IPS-18a (cell line): Measurements from ENCODE around the gene MTARC1.

Experiments
- H3K27ac ChIP-seq: one replicate; pipeline ENCODE4 v1.5.1; 2013; ENCODE audit warnings: low read length
- H3K27me3 ChIP-seq: one replicate; pipeline ENCODE4 v1.6.1; 2013; ENCODE audit warnings: mild to moderate bottlenecking, low read length; ENCODE audit not compliant: control insufficient read depth, insufficient read depth
- H3K36me3 ChIP-seq: one replicate; pipeline ENCODE4 v1.6.1; 2013; ENCODE audit warnings: low read depth, low read length; ENCODE audit not compliant: control insufficient read depth
- H3K4me1 ChIP-seq: one replicate; pipeline ENCODE4 v1.6.1; 2013; ENCODE audit warnings: low read depth, low read length; ENCODE audit not compliant: control insufficient read depth
- H3K4me3 ChIP-seq: one replicate; pipeline ENCODE4 v1.5.1; 2013; ENCODE audit warnings: low read length
- H3K9ac ChIP-seq: one replicate; pipeline ENCODE4 v1.6.1; 2013; ENCODE audit warnings: mild to moderate bottlenecking, low read length, moderate library complexity
- H3K9me3 ChIP-seq: one replicate; pipeline ENCODE4 v1.6.1; 2013; ENCODE audit warnings: low read depth, low read length; ENCODE audit not compliant: control insufficient read depth

Gene MTARC1

GRCh38 chr1:220825819-220826551 lies 39.3 kb downstream of the MTARC1 start:
- H3K27me3 ChIP-seq: no peaks in the 10 kb centered on the region
- H3K27ac ChIP-seq: no peak overlapping the region
- H3K36me3 ChIP-seq: no peaks in the 10 kb centered on the region
- H3K9me3 ChIP-seq: no peaks in the 10 kb centered on the region
- no peak overlapping the region for H3K9ac ChIP-seq
- no peak overlapping the region for H3K4me3 ChIP-seq
- no peaks in the 10 kb centered on the region for H3K4me1 ChIP-seq

DNA sequence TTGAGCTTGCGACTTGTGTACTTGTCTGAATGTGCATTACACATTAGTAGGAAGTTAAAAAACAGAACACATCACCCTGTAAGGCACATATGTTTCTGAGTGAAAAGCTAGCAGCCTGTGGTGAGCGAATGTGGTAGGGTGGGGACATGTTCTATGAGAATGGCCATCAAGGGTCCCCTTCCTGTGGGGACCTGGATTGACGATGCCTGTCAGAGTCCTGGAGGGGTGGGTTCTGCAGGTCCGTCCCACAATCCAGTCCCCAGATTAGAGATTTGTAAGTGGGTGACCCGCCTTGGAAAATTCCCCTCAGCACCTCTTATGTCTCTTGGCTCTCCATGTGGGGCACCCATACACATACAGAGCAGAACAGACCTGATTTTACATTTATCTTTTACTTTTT lies 40.0 kb downstream of the MTARC1 start:
- no peak overlapping the region for H3K9ac ChIP-seq
- H3K4me3 ChIP-seq: no peak overlapping the region
- no peaks in the 10 kb centered on the region for H3K27me3 ChIP-seq
- H3K4me1 ChIP-seq: no peaks in the 10 kb centered on the region
- H3K36me3 ChIP-seq: no peaks in the 10 kb centered on the region
- no peak overlapping the region for H3K27ac ChIP-seq
- H3K9me3 ChIP-seq: no peaks in the 10 kb centered on the region

- no peaks in the 10 kb centered on the region for H3K36me3 ChIP-seq
- no peaks in the 10 kb centered on the region for H3K27me3 ChIP-seq
- H3K9me3 ChIP-seq: no peaks in the 10 kb centered on the region
- no peaks in the 10 kb centered on the region for H3K4me1 ChIP-seq
- H3K9ac ChIP-seq: no peak overlapping the region
- H3K4me3 ChIP-seq: no peak overlapping the region
- H3K27ac ChIP-seq: no peak overlapping the region
Measured at GRCh38 chr1:220827445-220828178, 40.9 kb downstream of the MTARC1 start.

DNA sequence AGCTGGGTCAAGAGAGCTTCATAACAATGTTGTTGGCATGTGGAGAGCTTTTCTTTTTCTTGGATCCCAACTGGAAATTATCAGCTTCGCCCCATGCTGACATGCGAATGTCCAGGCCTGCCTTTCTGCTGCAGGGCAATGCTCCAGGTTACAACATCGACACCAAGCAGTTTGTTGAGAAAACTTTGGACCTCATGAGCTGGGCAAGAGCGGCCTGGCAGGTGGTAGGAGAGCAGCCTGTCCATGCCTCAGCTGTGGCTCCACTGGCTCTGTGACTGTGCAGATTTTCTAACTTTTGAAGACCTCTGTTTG lies 41.4 kb downstream of the MTARC1 start:
- H3K27me3 ChIP-seq: no peaks in the 10 kb centered on the region
- H3K27ac ChIP-seq: no peak overlapping the region
- H3K4me3 ChIP-seq: no peak overlapping the region
- H3K9ac ChIP-seq: no peak overlapping the region
- no peaks in the 10 kb centered on the region for H3K36me3 ChIP-seq
- no peaks in the 10 kb centered on the region for H3K9me3 ChIP-seq
- H3K4me1 ChIP-seq: no peaks in the 10 kb centered on the region

- H3K4me3 ChIP-seq: no peak overlapping the region
- no peaks in the 10 kb centered on the region for H3K27me3 ChIP-seq
- no peak overlapping the region for H3K27ac ChIP-seq
- H3K4me1 ChIP-seq: no peaks in the 10 kb centered on the region
- no peak overlapping the region for H3K9ac ChIP-seq
- H3K36me3 ChIP-seq: no peaks in the 10 kb centered on the region
- H3K9me3 ChIP-seq: no peaks in the 10 kb centered on the region
Measured at GRCh38 chr1:220828950-220829586, 42.4 kb downstream of the MTARC1 start.

GRCh38 chr1:220833436-220833835 lies 46.7 kb downstream of the MTARC1 start:
- Histone ChIP-seq H3K27ac (no peak overlapping the region), H3K4me3 (no peak overlapping the region), H3K36me3 (no peaks in the 10 kb centered on the region), H3K27me3 (no peaks in the 10 kb centered on the region), H3K4me1 (no peaks in the 10 kb centered on the region), H3K9me3 (no peaks in the 10 kb centered on the region), H3K9ac (no peak overlapping the region)

DNA sequence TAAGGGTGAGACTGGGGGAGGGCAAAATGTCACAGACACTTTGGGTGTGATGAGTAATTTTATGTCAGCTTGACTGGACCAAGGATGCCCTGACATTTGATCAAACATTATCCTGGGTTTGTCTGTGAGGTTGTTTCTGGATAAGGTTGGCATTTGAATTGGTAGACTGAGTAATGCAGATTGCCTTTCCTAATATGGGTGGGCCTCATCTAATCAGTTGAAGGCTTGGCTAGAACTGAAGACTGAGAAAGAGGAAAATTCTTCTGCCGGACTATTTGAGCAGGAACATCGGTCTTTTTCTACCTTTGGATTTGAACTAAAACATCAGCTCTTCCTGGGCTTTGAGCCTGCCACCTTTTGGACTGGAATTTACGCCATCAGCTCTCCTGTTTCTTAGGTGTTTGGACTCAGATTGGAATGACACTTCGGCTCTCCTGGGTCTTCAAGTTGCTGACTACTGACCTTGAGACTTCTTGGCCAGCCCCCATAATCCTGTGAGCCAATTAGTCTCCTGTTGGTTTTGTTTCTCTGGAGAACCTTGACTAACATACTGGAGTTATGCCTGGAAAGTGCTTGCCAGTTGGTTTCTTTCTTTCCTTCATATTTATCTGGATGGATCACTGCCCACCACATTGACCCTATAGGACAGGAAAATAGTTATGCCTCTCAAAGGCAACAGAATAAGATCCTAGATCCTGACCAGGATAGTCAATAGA lies 47.6 kb downstream of the MTARC1 start:
- Histone ChIP-seq H3K27ac (no peak overlapping the region), H3K36me3 (no peaks in the 10 kb centered on the region), H3K9me3 (no peaks in the 10 kb centered on the region), H3K27me3 (no peaks in the 10 kb centered on the region), H3K4me1 (no peaks in the 10 kb centered on the region), H3K9ac (no peak overlapping the region), H3K4me3 (no peak overlapping the region)
